Peyer's patch (tissue), 4 donors: ENCODE results near the gene ELP5.

Experiments
- POLR2A ChIP-seq, 2 donors: fragments of 450-650 bp; IDR thresholded peaks; one replicate each; pipeline ENCODE4 v1.5.1; 2017; ENCODE audit warnings: antibody characterized with exemption in 2 of 2, mild to moderate bottlenecking in 2 of 2, moderate library complexity in 2 of 2
- TF ChIP-seq, protein P1 (sequence below), 6 experiments: fragments of 450-650 bp in 4 of 6; fragments of 200-600 bp in 2 of 6; sonication (generic) in 1 of 6; IDR thresholded peaks; one replicate each; pipeline ENCODE4 v1.5.1; 2017 to 2019; ENCODE audit warnings: antibody characterized with exemption in 6 of 6, mild to moderate bottlenecking in 3 of 6, moderate library complexity in 1 of 6

GRCh38 chr17:7282752-7283321 is 30.8 kb downstream of the ELP5 start:
- TF ChIP-seq, protein P1, sequence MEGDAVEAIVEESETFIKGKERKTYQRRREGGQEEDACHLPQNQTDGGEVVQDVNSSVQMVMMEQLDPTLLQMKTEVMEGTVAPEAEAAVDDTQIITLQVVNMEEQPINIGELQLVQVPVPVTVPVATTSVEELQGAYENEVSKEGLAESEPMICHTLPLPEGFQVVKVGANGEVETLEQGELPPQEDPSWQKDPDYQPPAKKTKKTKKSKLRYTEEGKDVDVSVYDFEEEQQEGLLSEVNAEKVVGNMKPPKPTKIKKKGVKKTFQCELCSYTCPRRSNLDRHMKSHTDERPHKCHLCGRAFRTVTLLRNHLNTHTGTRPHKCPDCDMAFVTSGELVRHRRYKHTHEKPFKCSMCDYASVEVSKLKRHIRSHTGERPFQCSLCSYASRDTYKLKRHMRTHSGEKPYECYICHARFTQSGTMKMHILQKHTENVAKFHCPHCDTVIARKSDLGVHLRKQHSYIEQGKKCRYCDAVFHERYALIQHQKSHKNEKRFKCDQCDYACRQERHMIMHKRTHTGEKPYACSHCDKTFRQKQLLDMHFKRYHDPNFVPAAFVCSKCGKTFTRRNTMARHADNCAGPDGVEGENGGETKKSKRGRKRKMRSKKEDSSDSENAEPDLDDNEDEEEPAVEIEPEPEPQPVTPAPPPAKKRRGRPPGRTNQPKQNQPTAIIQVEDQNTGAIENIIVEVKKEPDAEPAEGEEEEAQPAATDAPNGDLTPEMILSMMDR (IDR thresholded peaks at IDR 0.05): peak in 1 of 6 experiments; percentile 5
- no peak for TF ChIP-seq POLR2A (IDR thresholded peaks at IDR 0.05)
